Endothelial cell (in vitro differentiated cells): ENCODE measurements around the gene PAFAH1B1. TPM values are rescaled to one million over a fixed set of nuclear protein-coding genes. Genes with fewer than 3 reads are reported as not detected.
"Not testable (repeated sequence)": the region's sequence is repeated elsewhere in the genome, so short reads cannot be mapped to it uniquely, and the experiment has no call there.

ENCODE experiments used
- DNase-seq: peaks from one replicate; pipeline ENCODE4 v3.0.0; 2021; ENCODE audit warnings: low spot score
- H3K27ac Mint-ChIP-seq: one replicate; pipeline ENCODE4 v1.8.0; 2021; ENCODE audit warnings: mixed read lengths, inconsistent platforms; ENCODE audit not compliant: unreplicated experiment
- H3K27me3 Mint-ChIP-seq: one replicate; pipeline ENCODE4 v1.8.0; 2021; ENCODE audit warnings: mild to moderate bottlenecking, moderate library complexity, mixed read lengths, inconsistent platforms; ENCODE audit not compliant: unreplicated experiment
- H3K36me3 Mint-ChIP-seq: one replicate; pipeline ENCODE4 v1.8.0; 2021; ENCODE audit warnings: mild to moderate bottlenecking, low read depth, mixed read lengths, inconsistent platforms; ENCODE audit not compliant: unreplicated experiment
- H3K4me1 Mint-ChIP-seq: one replicate; pipeline ENCODE4 v1.8.0; 2021; ENCODE audit warnings: mild to moderate bottlenecking, mixed read lengths, inconsistent platforms; ENCODE audit not compliant: unreplicated experiment
- H3K4me3 Mint-ChIP-seq: one replicate; pipeline ENCODE4 v1.8.0; 2021; ENCODE audit warnings: mild to moderate bottlenecking, mixed read lengths, inconsistent platforms; ENCODE audit not compliant: unreplicated experiment
- H3K9me3 Mint-ChIP-seq: one replicate; pipeline ENCODE4 v1.8.0; 2021; ENCODE audit warnings: mixed read lengths, inconsistent platforms; ENCODE audit not compliant: unreplicated experiment
- CTCF ChIP-seq: fragments of 200-600 bp; sonication (generic); IDR thresholded peaks from one replicate; pipeline ENCODE4 v1.5.0; 2021; ENCODE audit warnings: antibody characterized with exemption; ENCODE audit not compliant: unreplicated experiment
- total RNA-seq: library from RNA; stranded (reverse); fragmentation: NEBNext Ultra II Directional; extraction: Animal tissue kit (Norgen Biotek cat#: 25700); gene quantifications from one replicate; pipeline ENCODE4 v1.2.1, GENCODE V29; 2021; ENCODE audit not compliant: unreplicated experiment

Gene PAFAH1B1
- total RNA-seq, 1 donor from 2014 or later = 141 TPM

DNA sequence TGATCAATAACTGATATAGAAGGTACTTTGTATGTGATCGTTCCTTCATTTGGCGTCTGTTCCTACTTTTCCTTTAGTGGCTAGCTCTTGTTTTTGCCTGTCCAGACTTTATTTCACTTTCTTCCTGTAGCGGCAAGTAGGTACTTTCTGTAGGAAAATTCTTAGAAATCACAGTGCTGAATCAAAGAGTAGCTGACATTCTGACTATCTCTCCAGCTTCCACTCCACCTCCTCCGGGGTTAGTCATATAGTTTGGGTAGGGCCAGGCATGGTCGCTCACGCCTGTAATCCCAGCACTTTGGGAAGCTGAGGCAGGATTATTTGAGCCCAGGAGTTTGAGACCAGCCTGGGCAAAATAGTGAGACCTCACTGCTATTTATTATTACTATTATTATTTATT lies 29.9 kb upstream of the PAFAH1B1 start:
- Mint-ChIP-seq H3K9me3 (peaks cover 6% of the 10 kb centered on the region), H3K27ac (no peak overlapping the region), H3K4me3 (no peak overlapping the region), H3K27me3 (peaks cover 4% of the 10 kb centered on the region), H3K36me3 (peaks cover 5% of the 10 kb centered on the region), H3K4me1 (peaks cover 2% of the 10 kb centered on the region)
- TF ChIP-seq CTCF = no peak
- no peak for DNase-seq

DNA sequence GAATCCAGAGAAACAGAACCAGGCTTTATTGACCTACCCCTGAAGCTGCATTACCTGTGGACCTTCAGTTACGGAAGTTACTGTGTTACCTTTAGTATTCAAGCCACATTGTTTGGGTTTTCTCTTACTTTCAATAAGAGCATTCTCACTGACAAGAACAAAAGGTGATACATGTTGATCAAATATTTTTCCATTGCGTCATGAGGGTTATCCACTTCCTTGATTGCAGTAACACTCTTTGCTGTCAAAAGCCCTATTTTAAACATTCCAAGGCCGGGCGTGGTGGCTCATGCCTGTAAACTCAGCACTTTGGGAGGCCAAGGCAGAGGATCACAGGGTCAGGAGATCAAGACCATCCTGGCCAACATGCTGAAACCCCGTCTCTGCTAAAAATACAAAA lies 28.6 kb upstream of the PAFAH1B1 start:
- Mint-ChIP-seq H3K36me3 (peaks cover 5% of the 10 kb centered on the region), H3K4me3 (no peak overlapping the region), H3K27me3 (peaks cover 4% of the 10 kb centered on the region), H3K27ac (no peak overlapping the region), H3K4me1 (peaks cover 2% of the 10 kb centered on the region), H3K9me3 (peaks cover 6% of the 10 kb centered on the region)
- no peak for TF ChIP-seq CTCF
- DNase-seq = no peak

- Mint-ChIP-seq H3K27ac (no peak overlapping the region), H3K27me3 (peaks cover 4% of the 10 kb centered on the region), H3K9me3 (peaks cover 6% of the 10 kb centered on the region), H3K4me1 (peaks cover 2% of the 10 kb centered on the region), H3K4me3 (no peak overlapping the region), H3K36me3 (peaks cover 5% of the 10 kb centered on the region)
- TF ChIP-seq CTCF = no peak
- DNase-seq = no peak
Measured at GRCh38 chr17:2566056-2566455, 27.4 kb upstream of the PAFAH1B1 start.

GRCh38 chr17:2571523-2572303 lies 21.7 kb upstream of the PAFAH1B1 start:
- DNase-seq = no peak
- Mint-ChIP-seq H3K36me3 (no peaks in the 10 kb centered on the region), H3K27ac (no peak overlapping the region), H3K27me3 (no peaks in the 10 kb centered on the region), H3K4me1 (no peaks in the 10 kb centered on the region), H3K9me3 (no peaks in the 10 kb centered on the region), H3K4me3 (no peak overlapping the region)
- no peak for TF ChIP-seq CTCF

- H3K27me3 Mint-ChIP-seq, H3K4me3 Mint-ChIP-seq, DNase-seq, H3K9me3 Mint-ChIP-seq, H3K27ac Mint-ChIP-seq, H3K4me1 Mint-ChIP-seq, H3K36me3 Mint-ChIP-seq: not testable (repeated sequence)
Measured at GRCh38 chr17:2572304-2572609, 21.2 kb upstream of the PAFAH1B1 start.
